Stimulated activated naive CD8-positive, alpha-beta T cell treated with anti-CD3 and anti-CD28 coated beads, Interleukin-15, Interleukin-2, amounts not matched to agents 100 U/mL and 50 U/mL, for 24 hours (primary cell): ENCODE results near the gene TPRX1.
A peak's percentile ranks its signal among the peaks of the same experiment; 100 is the strongest.
"Not testable (repeated sequence)": the region's sequence is repeated elsewhere in the genome, so short reads cannot be mapped to it uniquely, and the experiment has no call there.

ENCODE experiments used
- ATAC-seq: fragments of 150-1000 bp; cut with Tn5 transposase; one replicate; pipeline ENCODE4 v1.10.0; 2021
- DNase-seq: peaks from one replicate; pipeline ENCODE4 v3.0.0; 2021

TPRX1 gene

GRCh38 chr19:47804451-47804850, at the start of gene TPRX1:
Gene TPRX1, minus strand, starts transcription at chr19:47804551. Its CDS starts 12 bp downstream, at chr19:47804539.
- not testable (repeated sequence) for DNase-seq, ATAC-seq

GRCh38 chr19:47853003-47853402, 48.7 kb upstream of the TPRX1 start:
- ATAC-seq: no peak
- no peak for DNase-seq

- DNase-seq (peak; percentile 63), ATAC-seq (no peak)
Observed at GRCh38 chr19:47848823-47849473, 44.6 kb upstream of the TPRX1 start.

- DNase-seq (no peak), ATAC-seq (no peak)
Observed at GRCh38 chr19:47848425-47848822, 44.1 kb upstream of the TPRX1 start.

GRCh38 chr19:47842941-47843340, 38.6 kb upstream of the TPRX1 start:
- ATAC-seq: no peak
- no peak for DNase-seq

- no peak for ATAC-seq
- no peak for DNase-seq
Observed at GRCh38 chr19:47839913-47840312, 35.6 kb upstream of the TPRX1 start.

- no peak for DNase-seq
- no peak for ATAC-seq
Observed at GRCh38 chr19:47839411-47839810, 35.1 kb upstream of the TPRX1 start.

- DNase-seq (no peak), ATAC-seq (no peak)
Observed at GRCh38 chr19:47836038-47836437, 31.7 kb upstream of the TPRX1 start.

GRCh38 chr19:47832723-47833122, 28.4 kb upstream of the TPRX1 start:
- no peak for ATAC-seq
- no peak for DNase-seq

- DNase-seq (no peak), ATAC-seq (no peak)
Observed at GRCh38 chr19:47826800-47827199, 22.4 kb upstream of the TPRX1 start.

GRCh38 chr19:47824396-47824795, 20.0 kb upstream of the TPRX1 start:
- DNase-seq: no peak
- no peak for ATAC-seq

GRCh38 chr19:47821460-47822020, 17.2 kb upstream of the TPRX1 start, which contains the start of gene CRX:
Gene CRX, plus strand, starts transcription at chr19:47821937. Its CDS starts 12,507 bp downstream, at chr19:47834444.
- ATAC-seq (no peak), DNase-seq (no peak)

GRCh38 chr19:47820410-47820809, 16.1 kb upstream of the TPRX1 start:
- DNase-seq (no peak), ATAC-seq (no peak)

GRCh38 chr19:47819858-47820257, 15.5 kb upstream of the TPRX1 start:
- DNase-seq: no peak
- ATAC-seq: no peak

- not testable (repeated sequence) for DNase-seq, ATAC-seq
Observed at GRCh38 chr19:47818221-47818620, 13.9 kb upstream of the TPRX1 start.

- not testable (repeated sequence) for DNase-seq, ATAC-seq
Observed at GRCh38 chr19:47816270-47816669, 11.9 kb upstream of the TPRX1 start.

GRCh38 chr19:47813995-47814328, 9.6 kb upstream of the TPRX1 start:
- ATAC-seq (no peak), DNase-seq (no peak)

GRCh38 chr19:47813304-47813994, 9.1 kb upstream of the TPRX1 start:
- peak; percentile 91 for DNase-seq
- peak; percentile 81 for ATAC-seq

GRCh38 chr19:47806435-47806834, 2.1 kb upstream of the TPRX1 start:
- ATAC-seq (no peak), DNase-seq (no peak)

GRCh38 chr19:47805313-47805712, 962 bp upstream of the TPRX1 start:
- no peak for ATAC-seq
- no peak for DNase-seq

- not testable (repeated sequence) for DNase-seq, ATAC-seq
Observed at GRCh38 chr19:47803671-47804070, 680 bp downstream of the TPRX1 start.

GRCh38 chr19:47803148-47803547, 1.2 kb downstream of the TPRX1 start:
- DNase-seq, ATAC-seq: not testable (repeated sequence)

GRCh38 chr19:47802521-47803043, 1.8 kb downstream of the TPRX1 start:
- DNase-seq (no peak), ATAC-seq (no peak)
